HepG2 (cell line): Measurements from ENCODE around the gene LBX2. TPM values are rescaled to one million over a fixed set of nuclear protein-coding genes. Genes with fewer than 3 reads are reported as not detected.

Experiments
- ARNTL ChIP-seq: sonication (generic); formaldehyde crosslinking; IDR thresholded peaks from 2 replicates; pipeline ENCODE4 v1.4.0; 2020; ENCODE audit warnings: mild to moderate bottlenecking, missing genetic modification reagents
- DPF2 ChIP-seq: sonication (generic); formaldehyde crosslinking; IDR thresholded peaks from 2 replicates; pipeline ENCODE4 v1.4.0; 2020; ENCODE audit warnings: mild to moderate bottlenecking, low read depth, missing genetic modification reagents, borderline replicate concordance
- ERF ChIP-seq: IDR thresholded peaks from 2 replicates; pipeline ENCODE4 v1.6.1; 2018; ENCODE audit warnings: missing biosample characterization, missing genetic modification reagents
- HNRNPH1 ChIP-seq: fragments of 200-400 bp; formaldehyde crosslinking; optimal IDR thresholded peaks from 2 replicates; pipeline ENCODE3; 2017; ENCODE audit warnings: mild to moderate bottlenecking, low read depth, low read length
- KLF12 ChIP-seq: sonication (generic); formaldehyde crosslinking; IDR thresholded peaks from 2 replicates; pipeline ENCODE4 v1.4.0; 2020; ENCODE audit warnings: missing genetic modification reagents, borderline replicate concordance
- LCORL ChIP-seq, 2 experiments: fragments of 450-650 bp in 1 of 2; sonication (generic) in 1 of 2; formaldehyde crosslinking in 1 of 2; IDR thresholded peaks; 2 replicates each; pipeline versions ENCODE4 v1.5.0 to v1.6.1; 2017 to 2020; ENCODE audit warnings: antibody characterized with exemption in 1 of 2, missing genetic modification reagents in 1 of 2
- NKX3-1 ChIP-seq: sonication (generic); formaldehyde crosslinking; IDR thresholded peaks from 2 replicates; pipeline ENCODE4 v1.5.0; 2020; ENCODE audit warnings: missing genetic modification reagents
- SKI ChIP-seq: fragments of 450-650 bp; IDR thresholded peaks from one replicate; pipeline ENCODE4 v1.6.1; 2018; ENCODE audit warnings: mild to moderate bottlenecking; ENCODE audit not compliant: partially characterized antibody
- SRSF4 ChIP-seq: fragments of 200-400 bp; formaldehyde crosslinking; IDR thresholded peaks from one replicate; pipeline ENCODE4 v1.6.1; 2018; ENCODE audit warnings: mild to moderate bottlenecking, low read depth, low read length, moderate library complexity; ENCODE audit not compliant: poor library complexity, severe bottlenecking
- WIZ ChIP-seq: sonication (generic); formaldehyde crosslinking; IDR thresholded peaks from 2 replicates; pipeline ENCODE4 v1.5.1; 2020; ENCODE audit warnings: mild to moderate bottlenecking, missing genetic modification reagents
- ZNF234 ChIP-seq: sonication (generic); formaldehyde crosslinking; conservative IDR thresholded peaks from 2 replicates; pipeline ENCODE4 v1.5.1; 2020; ENCODE audit warnings: mild to moderate bottlenecking, missing genetic modification reagents
- ZNF354B ChIP-seq: sonication (generic); formaldehyde crosslinking; IDR thresholded peaks from 2 replicates; pipeline ENCODE4 v1.8.0; 2022; ENCODE audit warnings: mild to moderate bottlenecking, missing genetic modification reagents
- ZNF563 ChIP-seq: sonication (generic); formaldehyde crosslinking; IDR thresholded peaks from 2 replicates; pipeline ENCODE4 v1.8.0; 2022; ENCODE audit warnings: mild to moderate bottlenecking, moderate library complexity, missing genetic modification reagents
- ZNF614 ChIP-seq: IDR thresholded peaks from 2 replicates; pipeline ENCODE4 v1.6.1; 2018; ENCODE audit warnings: missing biosample characterization, missing genetic modification reagents, inconsistent platforms, borderline replicate concordance
- ZNF749 ChIP-seq: sonication (generic); formaldehyde crosslinking; IDR thresholded peaks from 2 replicates; pipeline ENCODE4 v1.8.0; 2022; ENCODE audit warnings: mild to moderate bottlenecking, missing genetic modification reagents, moderate library complexity, borderline replicate concordance
- ZNF782 ChIP-seq: sonication (generic); formaldehyde crosslinking; IDR thresholded peaks from 2 replicates; pipeline ENCODE4 v1.4.0; 2020; ENCODE audit warnings: missing genetic modification reagents, mild to moderate bottlenecking, borderline replicate concordance
- ZNF788 ChIP-seq: sonication (generic); formaldehyde crosslinking; IDR thresholded peaks from 2 replicates; pipeline ENCODE4 v1.5.0; 2020; ENCODE audit warnings: mild to moderate bottlenecking, missing genetic modification reagents, borderline replicate concordance
- polyA plus RNA-seq, 8 experiments: library from polyadenylated mRNA; depleted of rRNA in 3 of 8; stranded (reverse) in 7 of 8; unstranded in 1 of 8; fragments of >200 nt; fragmentation: Illumina TruSeq in 4 of 8; extraction: Trizol in 4 of 8; gene quantifications; 2 replicates each; pipeline versions ENCODE4 v1.2.1 to v1.2.3, GENCODE V29; 2011 to 2016; ENCODE audit warnings: low read depth in 4 of 8, missing spikeins in 1 of 8, mixed read lengths in 1 of 8; ENCODE audit not compliant: insufficient read depth in 1 of 8
- total RNA-seq, 5 experiments: library from RNA; depleted of rRNA; stranded (reverse); fragments of >200 nt; fragmentation: Illumina TruSeq; extraction: Trizol; gene quantifications; 2 replicates each; pipeline ENCODE4 v1.2.3, GENCODE V29; 2016; ENCODE audit warnings: low read depth in 1 of 5
- TF ChIP-seq, protein P1 (sequence below), 2 experiments: sonication (generic) in 1 of 2; formaldehyde crosslinking in 1 of 2; IDR thresholded peaks; 2 replicates each; pipeline versions ENCODE4 v1.5.1 to v1.6.1; 2011 to 2020; ENCODE audit warnings: borderline replicate concordance in 1 of 2, low read depth in 1 of 2, low read length in 1 of 2, mild to moderate bottlenecking in 1 of 2, missing genetic modification reagents in 1 of 2, moderate library complexity in 1 of 2
- TF ChIP-seq, protein P2 (sequence below): sonication (generic); formaldehyde crosslinking; IDR thresholded peaks from 2 replicates; pipeline ENCODE4 v1.4.0; 2020; ENCODE audit warnings: mild to moderate bottlenecking, missing genetic modification reagents
- TF ChIP-seq, protein P3 (sequence below): sonication (generic); formaldehyde crosslinking; IDR thresholded peaks from 2 replicates; pipeline ENCODE4 v1.5.0; 2020; ENCODE audit warnings: missing genetic modification reagents
- TF ChIP-seq, protein P4 (sequence below): IDR thresholded peaks from 2 replicates; pipeline ENCODE4 v1.6.1; 2016; ENCODE audit warnings: missing genetic modification reagents, missing compliant biosample characterization
- TF ChIP-seq, protein P5 (sequence below): sonication (generic); formaldehyde crosslinking; IDR thresholded peaks from 2 replicates; pipeline ENCODE4 v1.4.0; 2020; ENCODE audit warnings: missing genetic modification reagents

The LBX2 gene
- total and polyA plus RNA-seq, 2 of the 13 experiments (the other 11 are each of a cell fraction or from before 2014, with no cell fraction given), result 6.4 to 8.1 TPM

DNA sequence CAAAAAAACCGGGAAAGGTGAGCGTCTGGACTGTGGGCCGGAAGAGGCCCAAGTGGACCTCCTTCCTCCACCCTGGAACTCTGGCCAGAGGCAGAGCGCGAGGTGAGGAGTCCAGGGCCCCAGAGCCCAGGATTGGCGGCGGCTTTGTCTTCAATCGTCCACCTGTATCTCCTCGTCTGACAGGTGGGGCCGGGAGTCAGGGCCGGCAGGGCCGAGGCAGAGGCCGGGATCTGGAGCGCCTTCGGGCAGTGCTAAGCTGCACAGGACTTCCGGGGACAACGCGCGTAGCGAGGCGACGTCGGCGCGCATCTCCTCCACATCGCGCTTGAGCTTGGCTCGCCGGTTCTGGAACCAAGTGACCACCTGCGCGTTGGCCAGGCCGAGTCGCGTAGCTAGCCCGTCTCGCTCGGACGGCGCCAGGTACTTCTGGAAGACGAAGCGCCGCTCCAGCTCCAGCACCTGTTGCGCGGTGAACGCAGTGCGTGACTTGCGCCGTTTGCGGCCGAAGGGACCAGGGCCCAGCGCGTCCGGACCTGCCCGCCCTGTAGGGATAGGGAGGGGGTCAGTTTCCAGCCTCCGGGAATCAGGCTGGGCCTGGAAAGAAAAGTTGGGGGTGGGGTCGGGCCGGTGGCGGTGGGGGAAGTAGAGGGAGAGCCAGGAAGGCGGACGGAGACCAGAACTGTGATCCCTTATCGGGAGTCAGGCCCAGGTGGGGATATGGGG lies 1.5 kb downstream of the LBX2 start (continued):
- TF ChIP-seq, protein P1, sequence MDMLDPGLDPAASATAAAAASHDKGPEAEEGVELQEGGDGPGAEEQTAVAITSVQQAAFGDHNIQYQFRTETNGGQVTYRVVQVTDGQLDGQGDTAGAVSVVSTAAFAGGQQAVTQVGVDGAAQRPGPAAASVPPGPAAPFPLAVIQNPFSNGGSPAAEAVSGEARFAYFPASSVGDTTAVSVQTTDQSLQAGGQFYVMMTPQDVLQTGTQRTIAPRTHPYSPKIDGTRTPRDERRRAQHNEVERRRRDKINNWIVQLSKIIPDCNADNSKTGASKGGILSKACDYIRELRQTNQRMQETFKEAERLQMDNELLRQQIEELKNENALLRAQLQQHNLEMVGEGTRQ (IDR thresholded peaks at IDR 0.05; ENCODE audit: low read depth, low read length), result no peak
- TF ChIP-seq, protein P1 (CRISPR knock-in tag; IDR thresholded peaks at IDR 0.05; ENCODE audit: borderline replicate concordance), result no peak
- TF ChIP-seq ARNTL (CRISPR knock-in tag) (no peak), ZNF749 (CRISPR knock-in tag) (peak; percentile 28; the same call in 1 of the 2 replicates), DPF2 (CRISPR knock-in tag) (peak; percentile 9; the same call in 1 of the 2 replicates), SRSF4 (no peak), SKI (no peak), ZNF788 (CRISPR knock-in tag) (0 out of 2 replicates have a peak, but pooled peaks have one; percentile 45), ZNF563 (CRISPR knock-in tag) (peak; percentile 85), ZNF234 (CRISPR knock-in tag) (no peak), ZNF782 (CRISPR knock-in tag) (no peak; the same call in 1 of the 2 replicates), ZNF614 (CRISPR knock-in tag) (0 out of 2 replicates have a peak, but pooled peaks have one; percentile 3), ZNF354B (CRISPR knock-in tag) (peak; percentile 80; the same call in 1 of the 2 replicates), LCORL (IDR thresholded peaks at IDR 0.05) (no peak), LCORL (CRISPR knock-in tag; IDR thresholded peaks at IDR 0.05) (no peak; the same call in 1 of the 2 replicates), WIZ (0 out of 2 replicates have a peak, but pooled peaks have one; percentile 26), NKX3-1 (CRISPR knock-in tag) (peak; percentile 64; the same call in 1 of the 2 replicates), ERF (0 out of 2 replicates have a peak, but pooled peaks have one; percentile 24), HNRNPH1 (no peak), KLF12 (CRISPR knock-in tag) (0 out of 2 replicates have a peak, but pooled peaks have one; percentile 32)
- TF ChIP-seq, protein P2, sequence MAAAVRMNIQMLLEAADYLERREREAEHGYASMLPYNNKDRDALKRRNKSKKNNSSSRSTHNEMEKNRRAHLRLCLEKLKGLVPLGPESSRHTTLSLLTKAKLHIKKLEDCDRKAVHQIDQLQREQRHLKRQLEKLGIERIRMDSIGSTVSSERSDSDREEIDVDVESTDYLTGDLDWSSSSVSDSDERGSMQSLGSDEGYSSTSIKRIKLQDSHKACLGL (CRISPR knock-in tag), result no peak; the same call in none of the 2 replicates
- TF ChIP-seq, protein P3, sequence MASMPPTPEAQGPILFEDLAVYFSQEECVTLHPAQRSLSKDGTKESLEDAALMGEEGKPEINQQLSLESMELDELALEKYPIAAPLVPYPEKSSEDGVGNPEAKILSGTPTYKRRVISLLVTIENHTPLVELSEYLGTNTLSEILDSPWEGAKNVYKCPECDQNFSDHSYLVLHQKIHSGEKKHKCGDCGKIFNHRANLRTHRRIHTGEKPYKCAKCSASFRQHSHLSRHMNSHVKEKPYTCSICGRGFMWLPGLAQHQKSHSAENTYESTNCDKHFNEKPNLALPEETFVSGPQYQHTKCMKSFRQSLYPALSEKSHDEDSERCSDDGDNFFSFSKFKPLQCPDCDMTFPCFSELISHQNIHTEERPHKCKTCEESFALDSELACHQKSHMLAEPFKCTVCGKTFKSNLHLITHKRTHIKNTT (CRISPR knock-in tag), result no peak
- TF ChIP-seq, protein P4, sequence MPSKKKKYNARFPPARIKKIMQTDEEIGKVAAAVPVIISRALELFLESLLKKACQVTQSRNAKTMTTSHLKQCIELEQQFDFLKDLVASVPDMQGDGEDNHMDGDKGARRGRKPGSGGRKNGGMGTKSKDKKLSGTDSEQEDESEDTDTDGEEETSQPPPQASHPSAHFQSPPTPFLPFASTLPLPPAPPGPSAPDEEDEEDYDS (CRISPR knock-in tag), result no peak
- TF ChIP-seq, protein P5, sequence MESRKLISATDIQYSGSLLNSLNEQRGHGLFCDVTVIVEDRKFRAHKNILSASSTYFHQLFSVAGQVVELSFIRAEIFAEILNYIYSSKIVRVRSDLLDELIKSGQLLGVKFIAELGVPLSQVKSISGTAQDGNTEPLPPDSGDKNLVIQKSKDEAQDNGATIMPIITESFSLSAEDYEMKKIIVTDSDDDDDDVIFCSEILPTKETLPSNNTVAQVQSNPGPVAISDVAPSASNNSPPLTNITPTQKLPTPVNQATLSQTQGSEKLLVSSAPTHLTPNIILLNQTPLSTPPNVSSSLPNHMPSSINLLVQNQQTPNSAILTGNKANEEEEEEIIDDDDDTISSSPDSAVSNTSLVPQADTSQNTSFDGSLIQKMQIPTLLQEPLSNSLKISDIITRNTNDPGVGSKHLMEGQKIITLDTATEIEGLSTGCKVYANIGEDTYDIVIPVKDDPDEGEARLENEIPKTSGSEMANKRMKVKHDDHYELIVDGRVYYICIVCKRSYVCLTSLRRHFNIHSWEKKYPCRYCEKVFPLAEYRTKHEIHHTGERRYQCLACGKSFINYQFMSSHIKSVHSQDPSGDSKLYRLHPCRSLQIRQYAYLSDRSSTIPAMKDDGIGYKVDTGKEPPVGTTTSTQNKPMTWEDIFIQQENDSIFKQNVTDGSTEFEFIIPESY (CRISPR knock-in tag), result peak; percentile 74; the same call in 1 of the 2 replicates
